CD14-positive monocyte (primary cell): ENCODE results near the gene ATXN3L. TPM values are rescaled to one million over a fixed set of nuclear protein-coding genes. Genes with fewer than 3 reads are reported as not detected.

Experiments
- DNase-seq, 3 donors: peaks; one replicate each; pipeline ENCODE4 v3.0.0-alpha.2; 2011 to 2022
- H2AFZ ChIP-seq: 2 replicates; pipeline ENCODE4 v1.6.0; 2012; ENCODE audit warnings: mild to moderate bottlenecking, low read depth, low read length, inconsistent platforms; ENCODE audit not compliant: insufficient read depth, poor library complexity, severe bottlenecking
- H3K27ac ChIP-seq, 2 donors: 1 replicate in 1 of 2; 2 replicates in 1 of 2; pipeline ENCODE4 v1.5.1; 2012 to 2013; ENCODE audit warnings: low read length in 2 of 2, control low read depth in 1 of 2, inconsistent platforms in 1 of 2, low read depth in 1 of 2, mild to moderate bottlenecking in 1 of 2
- H3K27me3 ChIP-seq, 2 donors: one replicate each; pipeline versions ENCODE4 v1.6.0 to v1.6.1; 2011 to 2013; ENCODE audit warnings: low read length in 2 of 2; ENCODE audit not compliant: control insufficient read depth in 2 of 2, insufficient read depth in 2 of 2
- H3K36me3 ChIP-seq, 2 donors: replicated peaks in 1 of 2; 1 replicate in 1 of 2; 2 replicates in 1 of 2; pipeline versions ENCODE4 v1.5.1 to v1.6.1; 2012 to 2013; ENCODE audit warnings: low read length in 2 of 2, control low read depth in 1 of 2, inconsistent platforms in 1 of 2, mild to moderate bottlenecking in 1 of 2; ENCODE audit not compliant: insufficient read depth in 2 of 2, control insufficient read depth in 1 of 2
- H3K4me1 ChIP-seq, 2 donors: 1 replicate in 1 of 2; 2 replicates in 1 of 2; pipeline versions ENCODE4 v1.5.1 to v1.6.1; 2012 to 2013; ENCODE audit warnings: low read length in 2 of 2, control low read depth in 1 of 2, inconsistent platforms in 1 of 2, mild to moderate bottlenecking in 1 of 2, moderate library complexity in 1 of 2; ENCODE audit not compliant: insufficient read depth in 2 of 2, control insufficient read depth in 1 of 2
- H3K4me2 ChIP-seq: replicated peaks from 2 replicates; pipeline ENCODE3; 2012; ENCODE audit warnings: low read length, moderate library complexity, mild to moderate bottlenecking; ENCODE audit not compliant: poor library complexity, severe bottlenecking; ENCODE audit errors: extremely low read depth
- H3K4me3 ChIP-seq, 3 experiments: fragments of 200-600 bp in 1 of 3; sonication (generic) in 1 of 3; replicated peaks in 1 of 3; 1 replicate in 2 of 3; 2 replicates in 1 of 3; pipeline ENCODE4 v1.5.1; 2011 to 2013; ENCODE audit warnings: low read length in 3 of 3, mild to moderate bottlenecking in 3 of 3, control low read depth in 2 of 3, low read depth in 2 of 3, inconsistent platforms in 1 of 3, moderate library complexity in 1 of 3
- H3K79me2 ChIP-seq: 2 replicates; pipeline ENCODE4 v1.6.0; 2012; ENCODE audit warnings: mild to moderate bottlenecking, control low read depth, inconsistent platforms, low read length, moderate library complexity; ENCODE audit not compliant: insufficient read depth
- H3K9ac ChIP-seq: 2 replicates; pipeline ENCODE4 v1.6.0; 2017; ENCODE audit warnings: low read length, mild to moderate bottlenecking; ENCODE audit not compliant: insufficient read depth, poor library complexity, severe bottlenecking
- H3K9me3 ChIP-seq, 2 donors: replicated peaks in 1 of 2; 1 replicate in 1 of 2; 2 replicates in 1 of 2; pipeline versions ENCODE4 v1.5.1 to v1.6.1; 2012 to 2013; ENCODE audit warnings: low read length in 2 of 2, control low read depth in 1 of 2; ENCODE audit not compliant: control insufficient read depth in 1 of 2, insufficient read depth in 1 of 2
- H4K20me1 ChIP-seq: 2 replicates; pipeline ENCODE4 v1.6.0; 2012; ENCODE audit warnings: mild to moderate bottlenecking, low read length, control low read depth, moderate library complexity; ENCODE audit not compliant: insufficient read depth
- H3K27ac Mint-ChIP-seq, 7 donors: one replicate each; pipeline ENCODE4 v1.8.0; 2020; ENCODE audit warnings: mild to moderate bottlenecking in 7 of 7, mixed read lengths in 7 of 7, moderate library complexity in 6 of 7, inconsistent platforms in 2 of 7
- H3K27me3 Mint-ChIP-seq, 3 donors: one replicate each; pipeline ENCODE4 v1.8.0; 2021 to 2022; ENCODE audit warnings: low read depth in 3 of 3, mild to moderate bottlenecking in 3 of 3, mixed read lengths in 3 of 3, moderate library complexity in 3 of 3, inconsistent platforms in 1 of 3
- H3K36me3 Mint-ChIP-seq, 2 donors: one replicate each; pipeline ENCODE4 v1.8.0; 2020; ENCODE audit warnings: mixed read lengths in 2 of 2, inconsistent platforms in 1 of 2, mild to moderate bottlenecking in 1 of 2
- H3K4me1 Mint-ChIP-seq: one replicate; pipeline ENCODE4 v1.8.0; 2020; ENCODE audit warnings: mild to moderate bottlenecking, mixed read lengths
- H3K4me3 Mint-ChIP-seq, 2 donors: one replicate each; pipeline ENCODE4 v1.8.0; 2020; ENCODE audit warnings: mild to moderate bottlenecking in 2 of 2, mixed read lengths in 2 of 2, moderate library complexity in 1 of 2
- H3K9me3 Mint-ChIP-seq, 7 donors: one replicate each; pipeline ENCODE4 v1.8.0; 2020 to 2022; ENCODE audit warnings: mixed read lengths in 7 of 7, mild to moderate bottlenecking in 6 of 7, moderate library complexity in 6 of 7, inconsistent platforms in 2 of 7
- WGBS: methylation state at CpG from one replicate; pipeline ENCODE4 v1.1.5; 2013; ENCODE audit warnings: missing lambda C conversion rate; ENCODE audit not compliant: insufficient coverage; 5-methylcytosine and 5-hydroxymethylcytosine counted together
- intact Hi-C, 2 donors: fragments of 100-400 bp; cut with micrococcal nuclease; formaldehyde crosslinking; loops; one replicate each; pipeline versions ENCODE4 v1.15.0 to v1.15.1; 2023
- polyA plus RNA-seq, 3 donors: library from polyadenylated mRNA; depleted of rRNA in 1 of 3; unstranded in 2 of 3; stranded (reverse) in 1 of 3; fragments of 300-500 nt in 2 of 3; fragments of >200 nt in 1 of 3; fragmentation: Illumina TruSeq in 2 of 3; gene quantifications; 1 replicate in 2 of 3; 2 replicates in 1 of 3; pipeline ENCODE4 v1.2.3, GENCODE V29; 2012 to 2021
- TF ChIP-seq, protein P1 (sequence below): fragments of 200-600 bp; IDR thresholded peaks from one replicate; pipeline ENCODE4 v1.8.0; 2022; ENCODE audit warnings: antibody characterized with exemption, mild to moderate bottlenecking

Gene ATXN3L
- polyA plus RNA-seq, 3 donors, result not detected

DNA sequence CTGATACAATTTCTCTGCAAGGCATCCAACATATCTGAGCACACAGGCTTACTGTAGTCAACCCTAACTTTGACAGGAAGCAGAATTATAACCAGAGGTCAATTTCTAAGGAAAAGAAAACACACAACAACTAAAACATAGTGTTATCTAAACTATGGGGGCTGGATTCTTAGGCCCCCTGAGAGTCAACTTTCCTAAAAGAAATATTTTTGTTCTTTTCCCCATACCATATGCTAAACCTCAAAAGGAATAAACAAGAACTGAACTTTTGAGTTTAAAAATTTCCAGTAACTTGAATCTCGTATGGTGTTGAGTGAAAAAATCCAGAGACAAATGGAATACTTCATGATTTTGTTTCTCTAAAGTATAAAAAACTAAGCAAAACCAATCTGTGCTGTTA lies 42.9 kb downstream of the ATXN3L start:
- Histone ChIP-seq H3K27ac (no peak overlapping the region), H3K4me2 (no peak overlapping the region), H3K36me3 (no peaks in the 10 kb centered on the region), H3K27me3 (peaks cover 0 to 24% of the 10 kb centered on the region in 2 donors), H3K4me1 (no peaks in the 10 kb centered on the region), H3K4me3 (no peak overlapping the region), H3K79me2 (no peaks in the 10 kb centered on the region), H4K20me1 (no peaks in the 10 kb centered on the region), H3K9ac (no peak overlapping the region), H2AFZ (no peak overlapping the region), H3K9me3 (no peaks in the 10 kb centered on the region)
- Mint-ChIP-seq H3K27me3 (peaks cover 1 to 32% (median 1%) of the 10 kb centered on the region in 3 donors), H3K36me3 (no peaks in the 10 kb centered on the region), H3K4me3 (no peak overlapping the region), H3K4me1 (peaks cover under 1% of the 10 kb centered on the region), H3K27ac (no peak overlapping the region), H3K9me3 (peaks cover 0 to 3% (median 0%) of the 10 kb centered on the region in 7 donors)
- TF ChIP-seq, protein P1, sequence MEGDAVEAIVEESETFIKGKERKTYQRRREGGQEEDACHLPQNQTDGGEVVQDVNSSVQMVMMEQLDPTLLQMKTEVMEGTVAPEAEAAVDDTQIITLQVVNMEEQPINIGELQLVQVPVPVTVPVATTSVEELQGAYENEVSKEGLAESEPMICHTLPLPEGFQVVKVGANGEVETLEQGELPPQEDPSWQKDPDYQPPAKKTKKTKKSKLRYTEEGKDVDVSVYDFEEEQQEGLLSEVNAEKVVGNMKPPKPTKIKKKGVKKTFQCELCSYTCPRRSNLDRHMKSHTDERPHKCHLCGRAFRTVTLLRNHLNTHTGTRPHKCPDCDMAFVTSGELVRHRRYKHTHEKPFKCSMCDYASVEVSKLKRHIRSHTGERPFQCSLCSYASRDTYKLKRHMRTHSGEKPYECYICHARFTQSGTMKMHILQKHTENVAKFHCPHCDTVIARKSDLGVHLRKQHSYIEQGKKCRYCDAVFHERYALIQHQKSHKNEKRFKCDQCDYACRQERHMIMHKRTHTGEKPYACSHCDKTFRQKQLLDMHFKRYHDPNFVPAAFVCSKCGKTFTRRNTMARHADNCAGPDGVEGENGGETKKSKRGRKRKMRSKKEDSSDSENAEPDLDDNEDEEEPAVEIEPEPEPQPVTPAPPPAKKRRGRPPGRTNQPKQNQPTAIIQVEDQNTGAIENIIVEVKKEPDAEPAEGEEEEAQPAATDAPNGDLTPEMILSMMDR, result no peak
- intact Hi-C loops, result no loop called here
- no CpG with 5 or more reads among the region's 1 CpG for WGBS
- DNase-seq, result no peak

DNA sequence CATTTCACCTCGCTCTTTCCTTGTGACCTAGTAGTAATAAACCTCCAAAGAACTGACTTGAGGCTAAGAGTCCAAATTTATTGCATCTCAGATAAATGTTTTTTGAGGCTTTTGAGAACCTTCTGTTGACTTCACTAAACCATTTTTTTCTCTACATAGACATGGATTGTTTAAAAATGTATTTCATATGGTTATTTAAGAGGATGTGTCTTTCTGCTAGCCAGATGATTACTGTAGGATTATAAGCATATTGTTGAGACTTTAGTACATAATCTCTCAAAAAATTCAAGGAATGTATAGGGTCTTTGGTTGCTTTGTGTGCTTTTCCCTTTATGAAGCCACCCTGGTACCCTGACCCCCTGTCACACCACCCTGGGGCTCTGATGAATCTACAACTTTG lies 44.8 kb downstream of the ATXN3L start:
- no CpG with 5 or more reads among the region's 1 CpG for WGBS
- no peaks in the 10 kb centered on the region for H3K79me2 ChIP-seq
- TF ChIP-seq, protein P1, result no peak

More for the DNA sequence above, 44.8 kb downstream of the ATXN3L start:
- Mint-ChIP-seq H3K27me3 (peaks cover 1 to 29% (median 1%) of the 10 kb centered on the region in 3 donors), H3K9me3 (no peaks in the 10 kb centered on the region), H3K27ac (no peak overlapping the region), H3K36me3 (no peaks in the 10 kb centered on the region), H3K4me3 (no peak overlapping the region), H3K4me1 (peaks cover 5% of the 10 kb centered on the region)
- intact Hi-C loops, result no loop called here
- Histone ChIP-seq H3K27ac (no peak overlapping the region), H3K36me3 (no peaks in the 10 kb centered on the region), H4K20me1 (no peaks in the 10 kb centered on the region), H3K4me1 (peaks cover 0 to 3% of the 10 kb centered on the region in 2 donors), H3K9me3 (no peaks in the 10 kb centered on the region), H3K27me3 (peaks cover 0 to 22% of the 10 kb centered on the region in 2 donors), H3K9ac (no peak overlapping the region), H3K4me2 (no peak overlapping the region), H3K4me3 (no peak overlapping the region), H2AFZ (no peak overlapping the region)
- no peak for DNase-seq
